Testis (tissue), 3 donors: ENCODE results near the gene MAZ. TPM values are rescaled to one million over a fixed set of nuclear protein-coding genes. Genes with fewer than 3 reads are reported as not detected.

Source experiments
- DNase-seq: peaks from one replicate; pipeline ENCODE4 v3.0.0-alpha.2; 2019
- H3K27ac ChIP-seq, 2 donors: fragments of 200-600 bp; sonication (generic); one replicate each; pipeline ENCODE4 v1.5.1; 2019
- H3K27me3 ChIP-seq: fragments of 200-600 bp; sonication (generic); one replicate; pipeline ENCODE4 v1.5.1; 2019
- H3K36me3 ChIP-seq: fragments of 200-600 bp; sonication (generic); one replicate; pipeline ENCODE4 v1.5.1; 2017; ENCODE audit warnings: low read depth; ENCODE audit errors: missing control alignments
- H3K4me1 ChIP-seq: fragments of 200-600 bp; sonication (generic); one replicate; pipeline ENCODE4 v1.5.1; 2019
- H3K4me3 ChIP-seq, 2 donors: fragments of 200-600 bp; sonication (generic); one replicate each; pipeline ENCODE4 v1.5.1; 2017 to 2019
- H3K9me3 ChIP-seq: fragments of 200-600 bp; sonication (generic); one replicate; pipeline ENCODE4 v1.5.1; 2017
- POLR2A ChIP-seq: fragments of 450-650 bp; IDR thresholded peaks from one replicate; pipeline ENCODE4 v1.6.1; 2017; ENCODE audit warnings: antibody characterized with exemption, mild to moderate bottlenecking, moderate library complexity
- WGBS, 2 donors: methylation state at CpG; one replicate each; pipeline ENCODE4 v1.1.5; 2018; 5-methylcytosine and 5-hydroxymethylcytosine counted together
- intact Hi-C: fragments of 100-400 bp; cut with DNase I; formaldehyde crosslinking; loops from one replicate; pipeline ENCODE4 v1.15.1; 2023; ENCODE audit warnings: low total_unique reads
- polyA plus RNA-seq: library from polyadenylated mRNA; stranded (reverse); fragments of 350-450 nt; fragmentation: Illumina TruSeq; extraction: RNeasy Lipid Tissue Mini Kit (QIAGEN cat#74804); gene quantifications from one replicate; pipeline ENCODE4 v1.2.3, GENCODE V29; 2014; ENCODE audit warnings: low read depth, low replicate concordance; ENCODE audit not compliant: insufficient read depth
- total RNA-seq, 2 donors: library from RNA; depleted of rRNA; stranded (reverse); fragments of >200 nt; gene quantifications; one replicate each; pipeline ENCODE4 v1.2.3, GENCODE V29; 2016
- TF ChIP-seq, protein P1 (sequence below), 3 experiments: fragments of 450-650 bp in 2 of 3; fragments of 200-600 bp in 1 of 3; sonication (generic) in 1 of 3; IDR thresholded peaks; one replicate each; pipeline ENCODE4 v1.5.1; 2016 to 2019; ENCODE audit warnings: antibody characterized with exemption in 3 of 3, mild to moderate bottlenecking in 2 of 3, moderate library complexity in 1 of 3

MAZ gene
- total and polyA plus RNA-seq, 3 donors from 2014 or later, result 173 to 217 (median 186) TPM

- intact Hi-C loops, result no loop called here
- peak; percentile 80 for DNase-seq
- H3K4me3 ChIP-seq, result peak within 1 kb of the TSS; percentile 57 to 68
- peaks cover 74% of the 10 kb centered on the region for H3K4me1 ChIP-seq
- no peaks in the 10 kb centered on the region for H3K36me3 ChIP-seq
- peak within 1 kb of the TSS; percentile 92 to 96 for H3K27ac ChIP-seq
- no peaks in the 10 kb centered on the region for H3K27me3 ChIP-seq
- H3K9me3 ChIP-seq, result no peaks in the 10 kb centered on the region
- no peak for TF ChIP-seq POLR2A
- TF ChIP-seq, protein P1, sequence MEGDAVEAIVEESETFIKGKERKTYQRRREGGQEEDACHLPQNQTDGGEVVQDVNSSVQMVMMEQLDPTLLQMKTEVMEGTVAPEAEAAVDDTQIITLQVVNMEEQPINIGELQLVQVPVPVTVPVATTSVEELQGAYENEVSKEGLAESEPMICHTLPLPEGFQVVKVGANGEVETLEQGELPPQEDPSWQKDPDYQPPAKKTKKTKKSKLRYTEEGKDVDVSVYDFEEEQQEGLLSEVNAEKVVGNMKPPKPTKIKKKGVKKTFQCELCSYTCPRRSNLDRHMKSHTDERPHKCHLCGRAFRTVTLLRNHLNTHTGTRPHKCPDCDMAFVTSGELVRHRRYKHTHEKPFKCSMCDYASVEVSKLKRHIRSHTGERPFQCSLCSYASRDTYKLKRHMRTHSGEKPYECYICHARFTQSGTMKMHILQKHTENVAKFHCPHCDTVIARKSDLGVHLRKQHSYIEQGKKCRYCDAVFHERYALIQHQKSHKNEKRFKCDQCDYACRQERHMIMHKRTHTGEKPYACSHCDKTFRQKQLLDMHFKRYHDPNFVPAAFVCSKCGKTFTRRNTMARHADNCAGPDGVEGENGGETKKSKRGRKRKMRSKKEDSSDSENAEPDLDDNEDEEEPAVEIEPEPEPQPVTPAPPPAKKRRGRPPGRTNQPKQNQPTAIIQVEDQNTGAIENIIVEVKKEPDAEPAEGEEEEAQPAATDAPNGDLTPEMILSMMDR (IDR thresholded peaks at IDR 0.05), result no peak
- WGBS, 2 donors, result 2 to 3% methylated on average over 27 to 58 of the region's 69 CpGs
Observed at GRCh38 chr16:29811896-29812665, 5.8 kb downstream of the MAZ start, which contains the start of gene PRRT2. TSS of gene PRRT2 (plus strand) at chr16:29812193. CDS start at chr16:29813055, 862 bp downstream.

DNA sequence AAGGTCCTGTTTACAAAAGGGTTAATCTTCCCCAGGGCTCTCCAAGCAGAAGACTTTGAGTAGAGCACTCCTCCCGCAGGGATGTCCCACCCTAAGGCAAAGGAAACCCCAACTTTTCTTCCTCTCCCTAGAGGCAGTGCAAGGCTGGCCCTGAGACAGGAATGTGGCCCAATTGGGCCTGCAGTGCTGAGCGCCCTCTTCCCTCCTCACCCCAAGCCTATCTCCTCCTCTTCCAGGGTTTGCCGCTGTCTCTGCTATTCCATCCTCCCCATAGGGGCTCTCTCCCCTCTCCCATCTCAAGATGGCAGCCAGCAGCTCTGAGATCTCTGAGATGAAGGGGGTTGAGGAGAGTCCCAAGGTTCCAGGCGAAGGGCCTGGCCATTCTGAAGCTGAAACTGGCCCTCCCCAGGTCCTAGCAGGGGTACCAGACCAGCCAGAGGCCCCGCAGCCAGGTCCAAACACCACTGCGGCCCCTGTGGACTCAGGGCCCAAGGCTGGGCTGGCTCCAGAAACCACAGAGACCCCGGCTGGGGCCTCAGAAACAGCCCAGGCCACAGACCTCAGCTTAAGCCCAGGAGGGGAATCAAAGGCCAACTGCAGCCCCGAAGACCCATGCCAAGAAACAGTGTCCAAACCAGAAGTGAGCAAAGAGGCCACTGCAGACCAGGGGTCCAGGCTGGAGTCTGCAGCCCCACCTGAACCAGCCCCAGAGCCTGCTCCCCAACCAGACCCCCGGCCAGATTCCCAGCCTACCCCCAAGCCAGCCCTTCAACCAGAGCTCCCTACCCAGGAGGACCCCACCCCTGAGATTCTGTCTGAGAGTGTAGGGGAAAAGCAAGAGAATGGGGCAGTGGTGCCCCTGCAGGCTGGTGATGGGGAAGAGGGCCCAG is 6.7 kb downstream of the MAZ start:
- intact Hi-C loops, result no loop called here
- no peak for TF ChIP-seq POLR2A
- TF ChIP-seq, protein P1 (IDR thresholded peaks at IDR 0.05), result no peak
- H3K36me3 ChIP-seq, result no peaks in the 10 kb centered on the region
- peaks cover 77% of the 10 kb centered on the region for H3K4me1 ChIP-seq
- H3K4me3 ChIP-seq, result peak overlapping the region; percentile 57 to 68
- H3K27me3 ChIP-seq, result no peaks in the 10 kb centered on the region
- H3K27ac ChIP-seq, result peak overlapping the region; percentile 92 to 96
- 62 to 67% methylated on average over 4 to 9 of the region's 9 CpGs for WGBS, 2 donors
- no peaks in the 10 kb centered on the region for H3K9me3 ChIP-seq
- DNase-seq, result no peak

DNA sequence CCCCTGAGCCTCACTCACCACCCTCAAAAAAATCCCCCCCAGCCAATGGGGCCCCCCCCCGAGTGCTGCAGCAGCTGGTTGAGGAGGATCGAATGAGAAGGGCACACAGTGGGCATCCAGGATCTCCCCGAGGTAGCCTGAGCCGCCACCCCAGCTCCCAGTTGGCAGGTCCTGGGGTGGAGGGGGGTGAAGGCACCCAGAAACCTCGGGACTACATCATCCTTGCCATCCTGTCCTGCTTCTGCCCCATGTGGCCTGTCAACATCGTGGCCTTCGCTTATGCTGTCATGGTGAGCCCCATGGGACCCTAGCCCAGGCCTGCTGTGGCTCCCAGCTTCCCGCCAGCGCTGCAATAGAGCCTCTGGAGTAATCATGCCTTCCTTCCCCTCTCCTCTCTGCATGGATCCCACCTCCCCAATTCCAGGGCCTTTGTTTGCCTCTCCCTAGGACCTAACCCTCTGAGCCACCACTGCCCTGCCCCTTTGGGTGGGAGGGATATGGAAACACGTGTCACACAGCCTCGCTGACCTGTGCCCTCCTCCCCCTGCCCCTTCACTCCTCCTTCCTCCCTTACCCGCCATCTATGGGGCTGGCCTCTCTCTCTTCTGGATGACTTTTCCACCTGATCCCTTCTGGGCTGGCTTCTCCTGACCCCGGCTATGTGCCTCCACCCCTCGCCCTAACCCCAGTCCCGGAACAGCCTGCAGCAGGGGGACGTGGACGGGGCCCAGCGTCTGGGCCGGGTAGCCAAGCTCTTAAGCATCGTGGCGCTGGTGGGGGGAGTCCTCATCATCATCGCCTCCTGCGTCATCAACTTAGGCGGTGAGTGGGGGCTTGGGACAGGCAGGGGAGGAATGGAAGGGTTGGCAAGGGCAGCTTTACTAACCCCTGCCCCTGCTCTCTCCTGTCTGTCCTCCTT is 7.6 kb downstream of the MAZ start:
- 71 to 77% methylated on average over 18 to 24 of the region's 24 CpGs for WGBS, 2 donors
- DNase-seq, result no peak
- Histone ChIP-seq H3K27me3 (no peaks in the 10 kb centered on the region), H3K4me1 (peaks cover 68% of the 10 kb centered on the region), H3K9me3 (no peaks in the 10 kb centered on the region), H3K4me3 (no peak overlapping the region), H3K36me3 (no peaks in the 10 kb centered on the region), H3K27ac (peak overlapping the region in 1 of 2 donors; percentile 96)
- intact Hi-C loops, result no loop called here
- TF ChIP-seq, protein P1 (IDR thresholded peaks at IDR 0.05), result no peak
- no peak for TF ChIP-seq POLR2A

- TF ChIP-seq, protein P1 (IDR thresholded peaks at IDR 0.05), result no peak
- no peak for TF ChIP-seq POLR2A
- 71 to 76% methylated on average over 5 of the region's 5 CpGs for WGBS, 2 donors
- no peaks in the 10 kb centered on the region for H3K9me3 ChIP-seq
- no peaks in the 10 kb centered on the region for H3K36me3 ChIP-seq
- H3K4me1 ChIP-seq, result peaks cover 61% of the 10 kb centered on the region
- peak overlapping the region in 1 of 2 donors; percentile 52 for H3K27ac ChIP-seq
- DNase-seq, result no peak
- no peak overlapping the region for H3K4me3 ChIP-seq
- intact Hi-C loops, result no loop called here
- H3K27me3 ChIP-seq, result no peaks in the 10 kb centered on the region
Observed at GRCh38 chr16:29814592-29814991, 8.3 kb downstream of the MAZ start.
